NCI-H2029 treated with DMSO at 0.1 percent for 48 hours (cell line): ENCODE data around the gene FBXO11.
"Not testable (repeated sequence)": the region's sequence is repeated elsewhere in the genome, so short reads cannot be mapped to it uniquely, and the experiment has no call there.

Source experiments
- DNase-seq: peaks from one replicate; lab custom pipeline; 2025; lab: John Stamatoyannopoulos, UW

Gene FBXO11

GRCh38 chr2:47897883-47898731 is 8.2 kb downstream of the FBXO11 start:
- DNase-seq = no peak

- not testable (repeated sequence) for DNase-seq
Observed at GRCh38 chr2:47897191-47897882, 9.0 kb downstream of the FBXO11 start.

GRCh38 chr2:47896450-47896968 is 9.8 kb downstream of the FBXO11 start:
- DNase-seq = no peak

- no peak for DNase-seq
Observed at GRCh38 chr2:47893771-47894170, 12.5 kb downstream of the FBXO11 start.

- DNase-seq = no peak
Observed at GRCh38 chr2:47892338-47892730, 14.0 kb downstream of the FBXO11 start.

- DNase-seq = no peak
Observed at GRCh38 chr2:47891369-47892337, 14.6 kb downstream of the FBXO11 start.

GRCh38 chr2:47890711-47891368 is 15.5 kb downstream of the FBXO11 start:
- DNase-seq = no peak

- DNase-seq = no peak
Observed at GRCh38 chr2:47888581-47889280, 17.6 kb downstream of the FBXO11 start.

- DNase-seq = no peak
Observed at GRCh38 chr2:47876912-47877311, 29.4 kb downstream of the FBXO11 start.

GRCh38 chr2:47872941-47873340 is 33.4 kb downstream of the FBXO11 start:
- DNase-seq = no peak

GRCh38 chr2:47870641-47871540 is 35.4 kb downstream of the FBXO11 start:
- peak; percentile 26 for DNase-seq

- DNase-seq = no peak
Observed at GRCh38 chr2:47869859-47870595, 36.3 kb downstream of the FBXO11 start.

- no peak for DNase-seq
Observed at GRCh38 chr2:47868611-47869352, 37.5 kb downstream of the FBXO11 start.

- no peak for DNase-seq
Observed at GRCh38 chr2:47867205-47867604, 39.1 kb downstream of the FBXO11 start.

GRCh38 chr2:47864566-47864965 is 41.7 kb downstream of the FBXO11 start:
- DNase-seq = no peak

GRCh38 chr2:47862949-47863348 is 43.3 kb downstream of the FBXO11 start:
- no peak for DNase-seq

GRCh38 chr2:47853067-47853777 is 53.1 kb downstream of the FBXO11 start:
- not testable (repeated sequence) for DNase-seq

GRCh38 chr2:47850198-47850597 is 56.1 kb downstream of the FBXO11 start:
- DNase-seq = no peak
